NCI-H1694 (cell line): ENCODE measurements around the gene KCNT1.

Experiments
- DNase-seq: peaks from one replicate; lab custom pipeline; 2025; lab: John Stamatoyannopoulos, UW

KCNT1 gene

GRCh38 chr9:135821116-135821515, 119.1 kb downstream of the KCNT1 start:
- DNase-seq: no peak

- no peak for DNase-seq
Observed at GRCh38 chr9:135821733-135822373, 119.9 kb downstream of the KCNT1 start.

- DNase-seq: no peak
Observed at GRCh38 chr9:135822374-135822755, 120.4 kb downstream of the KCNT1 start.

GRCh38 chr9:135823036-135823435, 121.1 kb downstream of the KCNT1 start:
- DNase-seq: no peak

- no peak for DNase-seq
Observed at GRCh38 chr9:135825435-135826187, 123.6 kb downstream of the KCNT1 start.

DNA sequence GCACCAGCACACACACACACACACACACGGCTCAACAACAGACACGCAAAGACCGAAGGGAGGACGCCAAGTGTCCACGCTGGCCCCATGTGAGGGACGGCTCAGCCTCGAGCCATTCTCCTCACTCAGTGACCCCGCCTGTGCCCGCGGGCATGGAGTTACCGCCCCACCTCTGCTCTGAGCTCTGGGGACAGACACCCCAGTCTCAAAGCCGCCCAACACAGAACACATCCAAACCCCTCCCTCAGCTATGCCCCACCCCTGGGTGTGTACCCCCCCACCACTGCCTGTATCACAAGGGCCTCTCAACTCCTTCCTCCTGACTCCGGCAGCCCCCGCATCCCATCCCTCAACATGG, 124.2 kb downstream of the KCNT1 start:
- DNase-seq: no peak

DNA sequence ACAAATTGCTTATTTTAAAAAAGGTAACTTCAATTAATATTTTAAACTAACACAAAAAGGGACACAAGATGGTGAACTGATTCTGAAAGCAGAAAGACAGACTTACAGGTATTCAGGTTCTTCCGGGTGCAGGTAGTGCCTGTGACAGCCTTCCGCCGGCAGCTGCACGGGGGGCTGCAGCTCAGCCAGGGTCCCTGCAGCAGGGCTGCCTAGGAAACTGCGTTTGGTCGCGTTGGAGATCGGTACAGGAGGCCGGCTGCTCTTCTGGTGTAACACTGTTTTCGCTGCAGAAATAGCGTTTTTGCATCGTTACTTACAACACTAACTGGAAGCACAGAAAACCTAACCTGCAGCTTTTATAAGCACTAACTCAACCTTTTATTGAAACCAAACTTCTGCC, 125.3 kb downstream of the KCNT1 start:
- DNase-seq: no peak

DNA sequence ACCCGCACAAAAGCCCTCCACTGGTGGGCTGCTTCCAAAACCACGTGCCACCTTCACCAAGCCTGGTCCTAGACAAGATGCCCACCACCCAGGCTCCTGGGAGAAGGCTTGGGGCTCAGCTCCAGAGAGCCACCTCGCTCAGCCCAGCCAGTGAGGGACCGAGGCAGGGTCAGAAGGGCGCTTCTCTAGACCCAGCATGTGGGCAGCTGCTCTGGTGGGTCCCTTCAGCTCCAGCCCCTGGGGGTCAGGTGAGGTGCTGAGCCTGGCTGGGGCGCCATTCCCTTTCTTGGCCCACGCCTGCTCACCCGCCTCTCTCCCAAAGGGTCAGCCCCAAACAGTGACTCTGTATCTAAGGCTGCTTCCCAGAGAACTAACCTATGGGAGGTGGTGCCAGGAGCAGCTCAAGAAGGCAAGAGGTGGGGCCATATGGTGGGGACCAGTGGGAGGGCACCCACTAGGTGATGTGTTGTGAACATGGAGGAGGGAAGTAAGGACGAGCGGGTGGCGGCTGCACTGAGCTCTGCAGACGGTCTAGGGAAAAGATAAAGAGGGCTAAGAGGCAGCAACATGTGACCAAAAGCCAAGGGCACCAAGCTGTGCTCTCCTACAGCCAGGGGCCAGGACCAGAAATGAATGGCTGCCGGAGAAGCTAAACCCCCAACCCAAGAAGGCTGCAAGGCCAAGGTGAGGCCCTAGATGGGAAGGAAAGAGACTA, 126.0 kb downstream of the KCNT1 start:
- no peak for DNase-seq

DNA sequence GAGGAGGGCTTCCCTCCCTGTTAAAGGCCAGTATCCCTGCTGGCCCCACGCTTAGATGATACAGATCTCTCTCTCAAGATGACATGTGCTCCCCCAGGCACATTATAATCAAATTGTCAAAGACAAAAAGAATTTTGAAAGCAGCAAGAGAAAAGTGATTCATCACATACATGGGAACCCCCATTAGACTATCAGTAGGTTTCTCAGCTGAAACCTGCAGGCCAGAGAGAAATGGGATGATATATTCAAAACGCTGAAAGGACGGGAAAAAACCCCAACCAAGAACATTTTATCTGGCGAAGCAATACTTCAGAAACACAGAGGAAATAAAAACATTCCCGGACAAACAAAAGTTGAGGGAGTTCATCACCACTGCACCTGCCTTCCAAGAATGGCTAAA, 126.7 kb downstream of the KCNT1 start:
- DNase-seq: no peak

- DNase-seq: no peak
Observed at GRCh38 chr9:135830496-135830895, 128.5 kb downstream of the KCNT1 start.

- no peak for DNase-seq
Observed at GRCh38 chr9:135833864-135834263, 131.9 kb downstream of the KCNT1 start.

DNA sequence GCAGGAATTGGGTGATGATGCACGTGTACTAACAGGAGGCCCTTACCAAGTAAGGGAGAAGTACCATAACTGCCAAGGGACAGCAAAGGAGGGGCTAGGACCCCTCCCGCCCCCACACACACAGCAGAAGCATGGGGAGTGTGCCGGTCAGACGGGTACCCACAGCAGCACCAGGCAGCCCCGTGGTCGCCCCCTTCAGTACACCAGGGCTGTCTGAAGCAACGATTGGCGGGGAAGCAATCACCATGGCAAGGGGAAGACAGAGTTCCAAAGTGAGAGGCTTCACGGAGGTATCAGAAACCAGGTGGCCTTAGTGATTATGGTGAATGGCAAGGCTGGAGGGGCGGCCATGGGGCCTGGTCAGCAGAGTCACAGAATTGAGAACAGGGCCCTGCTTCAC, 133.1 kb downstream of the KCNT1 start:
- no peak for DNase-seq

- DNase-seq: no peak
Observed at GRCh38 chr9:135839516-135839915, 137.5 kb downstream of the KCNT1 start.

GRCh38 chr9:135840107-135840506, 138.1 kb downstream of the KCNT1 start:
- DNase-seq: no peak

DNA sequence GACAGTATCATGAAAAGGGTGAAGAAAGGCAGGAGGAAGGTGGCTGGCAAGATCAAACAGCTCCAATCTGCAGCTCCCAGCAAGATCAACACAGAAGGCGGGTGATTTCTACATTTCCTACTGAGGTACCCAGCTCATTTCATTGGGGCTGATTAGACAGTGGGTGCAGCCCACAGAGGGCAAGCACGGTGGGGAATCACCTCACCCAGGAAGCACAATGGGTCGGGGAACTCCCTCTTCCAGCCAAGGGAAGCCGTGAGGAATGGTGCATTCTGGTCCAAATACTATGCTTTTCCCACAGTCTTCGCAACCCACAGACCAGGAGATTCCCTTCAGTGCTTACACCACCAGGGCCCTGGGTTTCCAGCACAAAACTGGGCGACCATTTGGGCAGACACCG, 138.6 kb downstream of the KCNT1 start:
- DNase-seq: no peak
